AG10803 (cell line): ENCODE results near the gene MCTP2.

ENCODE experiments used
- DNase-seq: peaks from one replicate; pipeline ENCODE4 v3.0.0; 2010; ENCODE audit warnings: low read depth
- H3K4me3 ChIP-seq: 2 replicates; pipeline ENCODE4 v1.5.1; 2011; ENCODE audit warnings: mild to moderate bottlenecking, low read length, control low read depth
- CTCF ChIP-seq: conservative IDR thresholded peaks from 2 replicates; pipeline ENCODE4 v1.5.1; 2011; ENCODE audit warnings: mild to moderate bottlenecking, low read length, control low read depth, inconsistent platforms

The MCTP2 gene

GRCh38 chr15:94228611-94229010, 2.8 kb upstream of the MCTP2 start:
- TF ChIP-seq CTCF: no peak
- no peak overlapping the region for H3K4me3 ChIP-seq
- DNase-seq: no peak

- no peak for DNase-seq
Observed at GRCh38 chr15:94229591-94230369, 1.6 kb upstream of the MCTP2 start.

GRCh38 chr15:94230431-94230882, 904 bp upstream of the MCTP2 start:
- no peak for DNase-seq
- no peak for TF ChIP-seq CTCF
- H3K4me3 ChIP-seq: peak overlapping the region; percentile 65

More at GRCh38 chr15:94229591-94230369, 1.6 kb upstream of the MCTP2 start:
- H3K4me3 ChIP-seq: no peak overlapping the region
- no peak for TF ChIP-seq CTCF

GRCh38 chr15:94231723-94232468, 535 bp downstream of the MCTP2 start:
- TF ChIP-seq CTCF: no peak

GRCh38 chr15:94233441-94233840, 2.1 kb downstream of the MCTP2 start:
- DNase-seq: no peak
- H3K4me3 ChIP-seq: no peak overlapping the region
- TF ChIP-seq CTCF: no peak

More at GRCh38 chr15:94231723-94232468, 535 bp downstream of the MCTP2 start:
- peak overlapping the region; percentile 65 for H3K4me3 ChIP-seq
- DNase-seq: no peak

- no peak for DNase-seq
- TF ChIP-seq CTCF: no peak
- no peak overlapping the region for H3K4me3 ChIP-seq
Observed at GRCh38 chr15:94234300-94234699, 2.9 kb downstream of the MCTP2 start.
